ENCODE data around the gene SYNGAP1.
"Not testable (repeated sequence)": the region's sequence is repeated elsewhere in the genome, so short reads cannot be mapped to it uniquely, and the experiment has no call there.

The SYNGAP1 gene

DNA sequence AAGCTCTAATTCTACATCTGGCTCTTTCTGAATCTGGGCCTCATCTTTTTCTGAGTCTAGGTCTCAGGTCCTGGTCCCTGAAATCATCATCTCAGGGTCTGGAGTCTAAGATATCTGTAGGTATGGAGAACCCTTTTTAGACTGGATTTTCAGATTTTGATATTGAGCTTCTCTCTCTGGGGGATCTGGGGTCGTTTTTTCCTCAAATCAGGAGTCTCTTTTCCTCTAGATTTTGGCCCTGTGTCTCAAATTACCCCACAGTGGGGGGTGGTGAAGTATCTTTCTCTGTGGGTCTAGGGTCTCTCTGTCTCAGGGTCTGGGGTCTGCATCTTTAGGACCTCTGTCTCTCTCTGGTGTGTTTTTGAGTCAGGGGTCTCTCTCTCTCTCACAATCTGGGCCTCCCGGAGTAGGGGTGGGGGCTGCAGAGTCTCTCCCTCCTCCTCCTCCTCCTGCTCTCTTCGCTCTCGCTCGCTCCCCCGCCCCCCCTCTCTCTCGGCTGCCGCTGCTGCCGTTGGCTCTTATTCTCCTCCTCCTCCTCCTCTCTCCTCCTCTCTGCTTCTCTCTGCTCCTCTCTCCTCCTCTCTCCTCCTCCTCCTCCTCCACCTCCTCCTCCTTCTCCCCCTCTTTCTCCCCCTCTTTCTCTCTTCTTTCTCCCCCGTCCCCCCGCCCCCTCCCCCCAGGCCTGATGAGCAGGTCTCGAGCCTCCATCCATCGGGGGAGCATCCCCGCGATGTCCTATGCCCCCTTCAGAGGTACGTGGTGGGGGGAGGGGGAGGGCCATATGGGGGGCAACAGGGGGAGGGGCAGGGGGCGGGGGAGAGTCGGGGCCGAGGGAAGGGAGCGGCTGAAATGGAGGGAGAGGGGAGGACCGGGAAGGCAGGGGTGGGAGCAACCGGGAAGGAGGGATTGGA lies at the start of gene SYNGAP1:
TSS of gene SYNGAP1 (plus strand) at position 486 of the 911 bp plus-strand sequence. CDS start at position 686, 200 bp downstream.
- Histone ChIP-seq H2AFZ (ENCODE audit: low read length) (peak within 1 kb of the TSS; percentile 76), H3K36me3 (replicated peaks; ENCODE audit: insufficient read depth, low read length) (0 out of 2 replicates have a peak, but pooled peaks cover 3% of the 10 kb centered on the region), H3K9ac (ENCODE audit: low read length) (no peak within 1 kb of the TSS), H3F3A (ENCODE audit: insufficient read depth, low read length) (peaks cover 7% of the 10 kb centered on the region; the same call in 1 of the 2 replicates), H3K4me1 (ENCODE audit: low read length) (peaks cover 26% of the 10 kb centered on the region), H3K9me2 (replicated peaks; ENCODE audit: insufficient read depth, low read length) (no peaks in the 10 kb centered on the region), H3K27me3 (replicated peaks; ENCODE audit: insufficient read depth, low read length) (peaks cover 35% of the 10 kb centered on the region), H3K4me2 (ENCODE audit: low read depth, low read length) (peak within 1 kb of the TSS; percentile 81; the same call in 1 of the 2 replicates), H3K9me3 (replicated peaks; ENCODE audit: insufficient read depth, low read length) (no peaks in the 10 kb centered on the region), H4K20me1 (ENCODE audit: insufficient read depth, low read length) (no peaks in the 10 kb centered on the region), H3K79me2 (ENCODE audit: low read length) (peaks cover 28% of the 10 kb centered on the region), H3K4me3 (ENCODE audit: low read length) (no peak within 1 kb of the TSS), H3K27ac (ENCODE audit: low read length) (no peak within 1 kb of the TSS)
- no peak for DNase-seq
- TF ChIP-seq, protein P1, sequence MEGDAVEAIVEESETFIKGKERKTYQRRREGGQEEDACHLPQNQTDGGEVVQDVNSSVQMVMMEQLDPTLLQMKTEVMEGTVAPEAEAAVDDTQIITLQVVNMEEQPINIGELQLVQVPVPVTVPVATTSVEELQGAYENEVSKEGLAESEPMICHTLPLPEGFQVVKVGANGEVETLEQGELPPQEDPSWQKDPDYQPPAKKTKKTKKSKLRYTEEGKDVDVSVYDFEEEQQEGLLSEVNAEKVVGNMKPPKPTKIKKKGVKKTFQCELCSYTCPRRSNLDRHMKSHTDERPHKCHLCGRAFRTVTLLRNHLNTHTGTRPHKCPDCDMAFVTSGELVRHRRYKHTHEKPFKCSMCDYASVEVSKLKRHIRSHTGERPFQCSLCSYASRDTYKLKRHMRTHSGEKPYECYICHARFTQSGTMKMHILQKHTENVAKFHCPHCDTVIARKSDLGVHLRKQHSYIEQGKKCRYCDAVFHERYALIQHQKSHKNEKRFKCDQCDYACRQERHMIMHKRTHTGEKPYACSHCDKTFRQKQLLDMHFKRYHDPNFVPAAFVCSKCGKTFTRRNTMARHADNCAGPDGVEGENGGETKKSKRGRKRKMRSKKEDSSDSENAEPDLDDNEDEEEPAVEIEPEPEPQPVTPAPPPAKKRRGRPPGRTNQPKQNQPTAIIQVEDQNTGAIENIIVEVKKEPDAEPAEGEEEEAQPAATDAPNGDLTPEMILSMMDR (IDR thresholded peaks at IDR 0.05; ENCODE audit: low read length) = no peak
- TF ChIP-seq EZH2phosphoT487 (IDR thresholded peaks at IDR 0.05; ENCODE audit: low read length) (no peak), EZH2 (optimal IDR thresholded peaks at IDR 0.05; ENCODE audit: low read depth, low read length) (no peak)

DNA sequence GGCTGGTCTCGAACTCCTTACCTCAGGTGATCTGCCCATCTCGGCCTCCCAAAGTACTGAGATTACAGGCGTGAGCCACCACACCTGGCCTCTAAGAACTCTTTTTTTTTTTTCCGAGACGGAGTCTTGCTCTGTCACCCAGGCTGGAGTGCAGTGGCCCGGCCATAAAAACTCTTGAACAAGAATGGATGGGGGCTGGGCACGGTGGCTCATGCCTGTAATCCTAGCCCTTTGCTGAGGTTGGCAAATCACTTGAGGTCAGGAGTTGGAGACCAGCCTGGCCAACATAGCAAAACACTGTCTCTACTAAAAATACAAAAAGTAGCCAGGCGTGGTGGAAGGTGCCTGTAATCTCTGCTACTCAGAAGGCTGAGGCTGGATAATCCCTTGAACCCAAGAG lies 48.0 kb upstream of the SYNGAP1 start:
- H3K79me2 ChIP-seq (ENCODE audit: low read length); DNase-seq; H3K9me3 ChIP-seq (replicated peaks; ENCODE audit: insufficient read depth, low read length); H3K9me2 ChIP-seq (replicated peaks; ENCODE audit: insufficient read depth, low read length); H3K4me3 ChIP-seq (ENCODE audit: low read length); H3K9ac ChIP-seq (ENCODE audit: low read length); H3K27ac ChIP-seq (ENCODE audit: low read length); H4K20me1 ChIP-seq (ENCODE audit: insufficient read depth, low read length); H3K27me3 ChIP-seq (replicated peaks; ENCODE audit: insufficient read depth, low read length); H3K36me3 ChIP-seq (replicated peaks; ENCODE audit: insufficient read depth, low read length); H3F3A ChIP-seq (ENCODE audit: insufficient read depth, low read length); H3K4me2 ChIP-seq (ENCODE audit: low read depth, low read length); H2AFZ ChIP-seq (ENCODE audit: low read length); H3K4me1 ChIP-seq (ENCODE audit: low read length): not testable (repeated sequence)

DNA sequence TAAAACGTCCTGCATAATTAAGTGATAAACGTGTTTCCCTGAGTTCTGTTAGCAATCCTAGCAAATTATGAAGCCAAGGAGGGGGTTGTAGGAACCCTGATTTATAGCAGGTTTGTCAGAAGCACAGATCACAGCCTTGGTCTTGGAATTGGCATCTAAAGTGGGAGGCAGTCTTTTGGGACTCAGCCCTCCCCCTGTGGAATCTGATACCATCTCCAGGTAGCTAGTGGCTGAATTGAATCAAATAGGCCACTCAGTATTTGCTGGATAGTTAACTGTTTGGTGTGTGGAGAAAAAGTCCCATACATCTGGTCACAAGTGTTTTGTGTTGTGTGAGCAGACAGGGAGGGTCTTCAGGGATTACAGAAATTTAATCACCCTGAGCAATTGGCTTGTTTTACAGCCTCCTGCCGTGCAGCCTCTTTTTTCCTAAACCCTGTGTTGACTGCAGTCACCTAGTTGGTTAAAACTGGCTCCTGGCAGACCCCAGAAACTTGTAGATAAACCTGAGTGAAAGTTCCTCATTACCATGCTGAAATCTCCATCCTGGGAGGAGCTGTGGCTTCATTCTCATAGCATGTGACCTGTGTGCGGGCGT lies 47.2 kb upstream of the SYNGAP1 start:
- Histone ChIP-seq H4K20me1 (ENCODE audit: insufficient read depth, low read length) (no peaks in the 10 kb centered on the region), H3K27ac (ENCODE audit: low read length) (no peak overlapping the region), H3K9me2 (replicated peaks; ENCODE audit: insufficient read depth, low read length) (no peaks in the 10 kb centered on the region), H3K9ac (ENCODE audit: low read length) (no peak overlapping the region), H3K9me3 (replicated peaks; ENCODE audit: insufficient read depth, low read length) (no peaks in the 10 kb centered on the region), H3K79me2 (ENCODE audit: low read length) (no peaks in the 10 kb centered on the region), H2AFZ (ENCODE audit: low read length) (no peak overlapping the region), H3K27me3 (replicated peaks; ENCODE audit: insufficient read depth, low read length) (no peaks in the 10 kb centered on the region), H3K4me2 (ENCODE audit: low read depth, low read length) (no peak overlapping the region), H3K4me1 (ENCODE audit: low read length) (no peaks in the 10 kb centered on the region), H3K4me3 (ENCODE audit: low read length) (no peak overlapping the region), H3K36me3 (replicated peaks; ENCODE audit: insufficient read depth, low read length) (no peaks in the 10 kb centered on the region), H3F3A (ENCODE audit: insufficient read depth, low read length) (no peaks in the 10 kb centered on the region)
- no peak for TF ChIP-seq EZH2phosphoT487 (IDR thresholded peaks at IDR 0.05; ENCODE audit: low read length)
- TF ChIP-seq, protein P1 (IDR thresholded peaks at IDR 0.05; ENCODE audit: low read length) = no peak
- no peak for DNase-seq

Measured in MM.1S (cell line).